NCI-H748 (cell line): ENCODE results near the gene CD48.

ENCODE experiments used
- DNase-seq: peaks from one replicate; lab custom pipeline; 2025; ENCODE audit not compliant: unreplicated experiment; lab: John Stamatoyannopoulos, UW

Gene CD48

GRCh38 chr1:160681066-160681890 is 30.3 kb downstream of the CD48 start:
- peak; percentile 43 for DNase-seq

GRCh38 chr1:160680399-160680798 is 31.2 kb downstream of the CD48 start:
- no peak for DNase-seq

GRCh38 chr1:160679893-160680292 is 31.7 kb downstream of the CD48 start:
- no peak for DNase-seq

GRCh38 chr1:160676869-160677597 is 34.6 kb downstream of the CD48 start:
- DNase-seq: no peak

- peak; percentile 46 for DNase-seq
Measured at GRCh38 chr1:160675641-160676410, 35.8 kb downstream of the CD48 start.

GRCh38 chr1:160674415-160674814 is 37.2 kb downstream of the CD48 start:
- no peak for DNase-seq

- no peak for DNase-seq
Measured at GRCh38 chr1:160672789-160673695, 38.6 kb downstream of the CD48 start.

GRCh38 chr1:160671603-160672517 is 39.8 kb downstream of the CD48 start:
- DNase-seq: no peak

- no peak for DNase-seq
Measured at GRCh38 chr1:160670701-160671100, 40.9 kb downstream of the CD48 start.

GRCh38 chr1:160669802-160670201 is 41.8 kb downstream of the CD48 start:
- DNase-seq: no peak

GRCh38 chr1:160669276-160669675 is 42.3 kb downstream of the CD48 start:
- DNase-seq: no peak

GRCh38 chr1:160667896-160668295 is 43.7 kb downstream of the CD48 start:
- DNase-seq: no peak

- no peak for DNase-seq
Measured at GRCh38 chr1:160666079-160666442, 45.6 kb downstream of the CD48 start.

- DNase-seq: no peak
Measured at GRCh38 chr1:160665330-160666078, 46.1 kb downstream of the CD48 start.

GRCh38 chr1:160664573-160665051 is 47.0 kb downstream of the CD48 start:
- no peak for DNase-seq

- no peak for DNase-seq
Measured at GRCh38 chr1:160662910-160663309, 48.7 kb downstream of the CD48 start.

- DNase-seq: no peak
Measured at GRCh38 chr1:160659566-160659965, 52.1 kb downstream of the CD48 start.

- DNase-seq: no peak
Measured at GRCh38 chr1:160658814-160659193, 52.8 kb downstream of the CD48 start.
